Left cardiac atrium (tissue), 4 donors: ENCODE data around the gene TMTC2. TPM values are rescaled to one million over a fixed set of nuclear protein-coding genes. Genes with fewer than 3 reads are reported as not detected.

Experiments used
- ATAC-seq, 2 donors: fragments of 200-7000 bp; cut with Tn5 transposase; one replicate each; pipeline ENCODE4 v1.9.1; 2020; ENCODE audit warnings: mild to moderate bottlenecking in 2 of 2, moderate library complexity in 2 of 2
- DNase-seq: peaks from one replicate; pipeline ENCODE4 v3.0.0-alpha.2; 2020
- intact Hi-C, 2 donors: fragments of 100-400 bp; cut with DNase I; formaldehyde crosslinking; loops; one replicate each; pipeline versions ENCODE4 v1.14.1 to v1.15.1; 2022 to 2023
- total RNA-seq, 2 donors: library from RNA; stranded (reverse); fragmentation: NEBNext Ultra II Directional; extraction: Animal tissue kit (Norgen Biotek cat#: 25700); gene quantifications; one replicate each; pipeline ENCODE4 v1.2.1, GENCODE V29; 2021
- donor health status: DM: no; HTN: yes; CAD: no.
- donor health status: DM: no; HTN: yes; CAD: no; lungs with severe emphysema.
- donor health status: DM: yes; HTN: yes; CAD: no.
- donor health status: Dilated cardiomyopathy.

The TMTC2 gene
- total RNA-seq, 2 donors from 2014 or later, result 3.3 to 5.2 TPM

- intact Hi-C loops, result no loop called here
- ATAC-seq (no peak), DNase-seq (no peak)
Observed at GRCh38 chr12:83181074-83181473, 494.4 kb downstream of the TMTC2 start.

GRCh38 chr12:83183132-83183531, 496.4 kb downstream of the TMTC2 start:
- no peak for DNase-seq
- intact Hi-C loops, result no loop called here
- peak in 1 of 2 donors; percentile 41 for ATAC-seq
